HG02798 (cell line): ENCODE results near the gene CDKN2C.

Source experiments
- ATAC-seq: cut with Tn5 transposase; IDR thresholded peaks from one replicate; pipeline ENCODE4 v1.9.1; 2021; ENCODE audit warnings: mild to moderate bottlenecking; ENCODE audit not compliant: unreplicated experiment, poor library complexity

The CDKN2C gene

DNA sequence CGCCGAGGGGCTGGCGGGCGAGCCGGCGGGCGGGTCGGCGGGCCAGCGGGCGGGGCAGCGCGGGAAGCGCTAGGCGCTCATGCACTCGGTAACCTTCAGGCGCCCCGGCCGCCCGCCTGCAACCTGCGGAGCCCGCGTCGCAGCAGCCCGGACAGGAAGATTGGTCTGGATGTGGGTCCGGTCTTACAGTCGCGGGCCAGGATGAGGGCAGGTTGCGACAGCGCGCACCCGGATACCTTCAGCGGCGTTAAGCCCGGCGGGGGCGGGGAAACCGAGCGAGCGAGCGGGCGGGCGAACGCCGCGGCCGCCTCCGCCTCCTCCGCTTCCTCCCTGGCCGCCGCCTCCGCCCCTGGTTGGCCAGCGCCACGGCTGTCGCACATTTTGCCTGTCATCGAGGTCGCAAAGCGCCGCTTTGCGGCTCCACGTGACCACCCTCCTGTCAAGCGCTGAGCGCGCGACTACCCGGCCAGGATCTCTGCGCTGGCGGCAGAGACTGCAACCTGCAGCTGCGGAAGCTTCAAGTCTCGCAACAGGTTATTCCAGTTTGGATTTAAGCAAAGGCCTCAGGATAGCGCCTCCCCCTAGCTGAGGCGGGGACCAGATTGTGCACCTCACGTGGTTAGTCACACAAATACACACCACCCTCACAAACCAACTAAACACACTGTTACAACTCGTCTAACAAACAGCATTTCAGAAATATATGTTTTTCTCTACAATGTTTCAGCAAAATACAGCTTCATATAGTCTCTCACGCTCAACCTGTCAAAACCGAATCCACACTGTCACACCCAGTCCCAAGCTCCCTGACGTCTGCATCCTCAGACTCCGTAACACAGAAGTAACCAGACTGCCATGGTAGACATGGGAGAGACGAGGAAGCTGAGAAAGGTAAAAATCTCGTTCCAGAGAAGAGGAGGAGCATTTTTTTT is 9.9 kb upstream of the CDKN2C start, which contains the start of gene FAF1:
TSS of gene FAF1 (minus strand) at position 355 of the 932 bp plus-strand sequence. CDS start 456 bp downstream, outside the sequence.
- ATAC-seq = peak; percentile 94

DNA sequence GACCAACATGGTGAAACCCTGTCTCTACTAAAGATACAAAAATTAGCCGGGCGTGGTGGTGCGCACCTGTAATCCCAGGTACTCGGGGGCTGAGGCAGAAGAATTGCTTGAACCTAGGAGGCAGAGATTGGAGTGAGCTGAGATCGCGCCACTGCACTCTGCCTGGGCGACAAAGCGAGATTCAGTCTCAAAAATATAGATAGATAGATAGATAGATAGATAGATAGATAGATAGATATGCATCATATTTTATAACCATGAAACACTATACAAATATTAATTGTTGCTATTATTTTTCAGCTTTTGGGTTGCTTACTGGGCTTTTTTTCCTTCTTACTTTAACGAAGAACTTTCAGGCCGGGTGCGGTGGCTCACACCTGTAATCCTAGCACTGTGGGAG is 5.2 kb upstream of the CDKN2C start:
- ATAC-seq = no peak

DNA sequence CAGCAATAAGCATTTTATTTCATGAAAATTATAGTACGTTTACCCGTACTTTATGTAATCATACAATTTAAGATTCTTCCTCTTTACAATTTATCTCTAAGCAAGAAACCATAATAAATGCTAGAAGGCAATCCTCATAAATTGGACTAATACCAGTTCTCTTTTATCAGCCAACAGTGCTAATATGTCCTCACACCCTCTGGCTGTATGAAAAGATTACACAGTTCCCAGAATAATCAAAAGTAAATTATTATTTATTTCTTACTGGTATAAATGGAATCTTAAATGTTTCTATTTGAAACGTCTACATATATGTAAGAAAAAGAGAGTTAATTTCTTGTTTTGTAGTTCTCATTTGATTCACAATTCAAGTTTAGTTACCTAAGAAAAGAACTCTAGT is 3.1 kb upstream of the CDKN2C start:
- ATAC-seq = no peak

GRCh38 chr1:50967416-50968157 is 2.5 kb upstream of the CDKN2C start:
- ATAC-seq = no peak

DNA sequence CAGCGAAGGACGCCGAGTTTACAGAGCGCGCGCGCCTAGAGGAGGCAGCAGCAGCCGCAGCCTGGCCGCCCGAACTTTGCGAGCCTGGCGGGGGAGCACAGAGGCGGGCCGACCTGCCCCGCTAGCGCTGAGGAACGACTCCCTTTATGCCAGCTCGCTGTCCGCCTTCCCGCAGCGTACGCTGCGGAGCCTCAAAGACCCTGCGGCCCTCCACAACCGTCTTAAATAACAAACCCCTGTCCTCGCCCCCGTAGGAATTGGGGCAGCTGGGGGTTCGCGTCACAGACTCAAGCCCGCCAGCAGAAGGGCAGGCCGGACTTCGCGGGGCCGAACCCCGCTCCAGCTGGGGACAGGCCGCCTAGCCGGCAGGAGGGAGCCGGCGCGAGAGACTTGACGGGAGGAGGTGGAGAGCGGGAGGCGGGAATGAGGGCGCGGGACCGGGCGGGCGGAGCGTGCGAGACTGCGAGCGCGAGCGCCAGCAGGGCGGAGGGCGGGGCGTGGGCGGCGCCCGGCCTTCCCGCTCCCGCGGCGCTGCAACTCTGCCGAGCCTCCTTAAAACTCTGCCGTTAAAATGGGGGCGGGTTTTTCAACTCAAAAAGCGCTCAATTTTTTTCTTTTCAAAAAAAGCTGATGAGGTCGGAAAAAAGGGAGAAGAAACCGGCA is 1.8 kb upstream of the CDKN2C start:
- ATAC-seq = peak; percentile 68

GRCh38 chr1:50968821-50969610 is 1.0 kb upstream of the CDKN2C start:
- peak; percentile 21 for ATAC-seq

DNA sequence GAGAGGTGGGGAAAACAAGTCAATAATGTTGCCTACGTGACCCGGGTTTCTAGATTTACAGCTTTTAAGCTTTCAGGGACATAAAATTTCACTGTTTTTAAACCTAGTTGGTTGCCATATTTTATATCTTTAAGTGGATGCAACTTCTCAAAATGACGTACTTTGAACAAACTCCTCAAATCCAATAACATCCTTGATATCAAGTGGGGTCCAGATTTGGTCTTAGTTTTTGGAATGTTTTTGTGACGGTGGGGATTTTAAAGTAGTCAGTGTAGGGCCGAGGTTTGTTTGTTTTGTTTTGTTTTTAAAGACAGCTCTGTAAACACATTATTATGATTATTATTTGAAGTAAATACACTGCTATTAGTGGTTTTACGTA is 453 bp downstream of the CDKN2C start:
- ATAC-seq = no peak

DNA sequence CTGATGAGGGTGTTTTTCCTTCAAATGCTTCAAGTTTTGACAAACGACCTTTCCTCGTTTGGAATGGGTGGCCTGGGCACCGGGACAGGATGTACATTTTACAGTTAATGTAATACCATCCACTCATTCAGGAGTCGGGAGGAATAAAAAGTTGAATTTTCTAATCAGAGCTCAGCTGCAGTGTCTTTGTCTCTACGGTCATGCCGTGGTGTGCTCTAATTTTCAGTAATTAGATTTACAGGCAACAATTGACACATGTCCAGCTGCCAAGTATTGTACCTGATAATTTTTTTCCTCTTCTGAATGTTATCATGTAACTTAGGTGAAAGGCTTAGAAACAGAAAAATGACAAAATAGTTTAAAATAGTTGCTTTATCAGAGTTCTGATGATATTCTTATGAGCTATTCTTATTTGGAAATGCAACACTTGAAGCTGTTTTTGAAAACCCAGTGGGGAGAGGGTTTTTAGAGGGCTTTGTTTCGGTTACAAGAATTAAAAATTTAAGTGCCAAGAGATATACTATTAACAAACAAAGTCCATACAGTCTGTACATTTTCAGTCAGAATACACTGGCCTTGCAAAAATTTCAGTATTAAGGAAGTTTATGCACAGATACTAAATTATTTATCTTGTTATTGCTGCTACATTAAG is 1.0 kb downstream of the CDKN2C start:
- no peak for ATAC-seq

- no peak for ATAC-seq
Observed at GRCh38 chr1:50971748-50972305, 1.8 kb downstream of the CDKN2C start.

DNA sequence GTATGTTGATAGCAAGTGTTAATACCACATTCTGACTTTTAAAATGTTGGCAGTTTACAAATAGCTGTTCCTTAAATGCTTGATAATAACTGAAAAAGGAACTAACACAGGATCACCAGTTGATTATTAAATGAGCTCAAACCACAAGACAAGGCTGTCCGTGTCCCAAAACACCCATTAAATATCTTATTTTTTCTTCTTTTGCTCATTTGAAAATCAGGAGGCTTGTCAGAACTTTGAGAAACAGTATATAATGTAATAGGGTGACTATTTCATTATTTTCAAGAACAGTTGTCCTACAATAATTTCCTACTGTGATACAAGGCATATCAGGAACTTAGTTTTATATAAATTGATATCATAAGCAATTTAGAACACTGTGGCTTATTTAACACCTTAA is 2.7 kb downstream of the CDKN2C start:
- ATAC-seq = no peak

- no peak for ATAC-seq
Observed at GRCh38 chr1:50973255-50973654, 3.2 kb downstream of the CDKN2C start.

- ATAC-seq = no peak
Observed at GRCh38 chr1:50973875-50974617, 4.0 kb downstream of the CDKN2C start.

- ATAC-seq = no peak
Observed at GRCh38 chr1:50974618-50974935, 4.5 kb downstream of the CDKN2C start.

DNA sequence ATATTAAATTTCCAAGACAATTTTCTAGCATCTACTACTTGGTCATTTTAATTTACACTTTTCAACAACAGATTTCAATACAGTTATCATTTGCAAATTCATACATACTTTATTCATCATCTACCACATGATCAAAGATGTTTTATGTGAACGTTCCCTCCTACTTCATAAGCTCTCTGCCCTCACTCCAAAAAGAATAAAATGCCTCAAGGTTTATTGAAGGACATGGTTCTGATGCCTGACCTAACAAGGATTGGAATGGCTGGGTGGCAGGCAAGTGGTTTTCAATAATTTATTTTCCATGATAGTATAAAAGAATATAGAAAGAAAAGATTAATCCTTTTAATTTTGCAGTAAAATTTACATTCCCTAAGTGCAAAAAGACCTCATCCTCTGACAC is 5.4 kb downstream of the CDKN2C start:
- ATAC-seq = no peak

GRCh38 chr1:50976111-50976889 is 6.3 kb downstream of the CDKN2C start:
- peak; percentile 3 for ATAC-seq

- ATAC-seq = peak; percentile 68
Observed at GRCh38 chr1:50976890-50977574, 7.0 kb downstream of the CDKN2C start.

- ATAC-seq = peak; percentile 68
Observed at GRCh38 chr1:50977575-50978143, 7.6 kb downstream of the CDKN2C start.
